NT2/D1 (cell line): ENCODE measurements around the gene ALOX12.

Source experiments
- SUZ12 ChIP-seq: IDR thresholded peaks from 2 replicates; pipeline ENCODE4 v1.6.1; 2011; ENCODE audit not compliant: insufficient read length, insufficient read depth; ENCODE audit errors: extremely low read depth
- YY1 ChIP-seq: IDR thresholded peaks from 2 replicates; pipeline ENCODE4 v1.6.1; 2011; ENCODE audit not compliant: insufficient read length, insufficient read depth
- ZNF274 ChIP-seq: IDR thresholded peaks from 2 replicates; pipeline ENCODE4 v1.6.1; 2011; ENCODE audit warnings: mild to moderate bottlenecking, low read depth, low read length

GRCh38 chr17:7045492-7046126 lies 49.8 kb downstream of the ALOX12 start:
- TF ChIP-seq SUZ12 (no peak), YY1 (no peak), ZNF274 (no peak)
